ENCODE measurements around the gene SURF4. TPM values are rescaled to one million over a fixed set of nuclear protein-coding genes. Genes with fewer than 3 reads are reported as not detected.

Gene SURF4
- total and polyA plus RNA-seq, 2 of the 13 experiments (the other 11 are each of a cell fraction or from before 2014, with no cell fraction given) = 220 to 265 TPM

DNA sequence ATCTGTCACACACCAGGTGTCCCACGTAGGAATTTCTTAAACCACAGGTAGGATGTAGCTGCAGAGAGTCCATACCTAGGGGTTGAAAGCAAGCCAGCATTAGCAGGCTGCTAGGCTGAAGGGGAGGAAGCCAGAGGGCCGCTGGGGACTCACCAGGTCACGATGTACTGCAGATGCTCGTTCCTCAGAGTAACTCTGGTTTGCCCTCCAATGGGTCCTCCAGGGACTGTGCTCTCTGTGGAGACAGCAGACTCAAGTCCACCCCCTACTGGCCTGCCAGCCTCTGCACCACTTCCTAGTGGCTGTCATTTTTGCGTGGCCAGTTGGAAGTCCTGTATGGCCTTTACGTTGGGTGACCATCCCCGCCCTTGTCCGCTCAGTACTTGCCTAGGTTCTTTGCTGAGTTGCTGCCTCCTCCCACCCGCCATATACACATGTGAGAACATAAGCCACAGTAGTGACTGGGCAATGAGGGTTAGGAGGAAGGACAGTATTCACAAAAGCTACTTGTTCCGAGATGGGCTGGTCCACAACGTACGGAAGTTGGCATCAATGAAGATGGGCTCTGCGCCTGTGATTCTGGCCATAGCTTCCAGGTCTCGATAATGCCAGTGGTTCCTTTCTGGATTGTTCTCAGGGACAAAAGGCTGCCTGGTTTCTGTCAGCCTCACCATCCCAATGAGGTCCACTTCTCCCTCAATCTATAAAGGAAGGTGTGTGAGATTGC lies 23.8 kb downstream of the SURF4 start (continued):
- TF ChIP-seq PTBP1 (IDR thresholded peaks at IDR 0.05; ENCODE audit: low read depth, low read length, poor library complexity, severe bottlenecking) (no peak), ZNF614 (CRISPR knock-in tag; IDR thresholded peaks at IDR 0.05; ENCODE audit: borderline replicate concordance) (peak; percentile 22; the same call in 1 of the 2 replicates), TFDP1 (CRISPR knock-in tag; IDR thresholded peaks at IDR 0.05; ENCODE audit: borderline replicate concordance) (peak; percentile 31; the same call in 1 of the 2 replicates), ZMYM2 (CRISPR knock-in tag; IDR thresholded peaks at IDR 0.05) (peak; percentile 54; the same call in 1 of the 2 replicates), ELF1 (CRISPR knock-in tag; IDR thresholded peaks at IDR 0.05) (peak; percentile 37; the same call in 1 of the 2 replicates), ZBTB7B (CRISPR knock-in tag; IDR thresholded peaks at IDR 0.05) (0 out of 2 replicates have a peak, but pooled peaks have one; percentile 21), ZNF644 (CRISPR knock-in tag; IDR thresholded peaks at IDR 0.05; ENCODE audit: low read depth) (peak; percentile 54; the same call in 1 of the 2 replicates), FOXA3 (CRISPR knock-in tag; IDR thresholded peaks at IDR 0.05) (0 out of 2 replicates have a peak, but pooled peaks have one; percentile 8), AGO2 (optimal IDR thresholded peaks at IDR 0.05; ENCODE audit: low read depth, low read length) (peak; percentile 73), CBFB (CRISPR knock-in tag; IDR thresholded peaks at IDR 0.05) (no peak), ZNF678 (CRISPR knock-in tag; IDR thresholded peaks at IDR 0.05) (0 out of 2 replicates have a peak, but pooled peaks have one; percentile 43), MED1 (CRISPR knock-in tag; IDR thresholded peaks at IDR 0.05) (peak; percentile 15; the same call in 1 of the 2 replicates), MAF1 (CRISPR knock-in tag; IDR thresholded peaks at IDR 0.05; ENCODE audit: borderline replicate concordance) (0 out of 2 replicates have a peak, but pooled peaks have one; percentile 24), ZBTB38 (CRISPR knock-in tag; IDR thresholded peaks at IDR 0.05) (peak; percentile 78), TRIM22 (IDR thresholded peaks at IDR 0.05) (no peak), KLF12 (CRISPR knock-in tag; IDR thresholded peaks at IDR 0.05; ENCODE audit: borderline replicate concordance) (no peak)
- TF ChIP-seq, protein P1, sequence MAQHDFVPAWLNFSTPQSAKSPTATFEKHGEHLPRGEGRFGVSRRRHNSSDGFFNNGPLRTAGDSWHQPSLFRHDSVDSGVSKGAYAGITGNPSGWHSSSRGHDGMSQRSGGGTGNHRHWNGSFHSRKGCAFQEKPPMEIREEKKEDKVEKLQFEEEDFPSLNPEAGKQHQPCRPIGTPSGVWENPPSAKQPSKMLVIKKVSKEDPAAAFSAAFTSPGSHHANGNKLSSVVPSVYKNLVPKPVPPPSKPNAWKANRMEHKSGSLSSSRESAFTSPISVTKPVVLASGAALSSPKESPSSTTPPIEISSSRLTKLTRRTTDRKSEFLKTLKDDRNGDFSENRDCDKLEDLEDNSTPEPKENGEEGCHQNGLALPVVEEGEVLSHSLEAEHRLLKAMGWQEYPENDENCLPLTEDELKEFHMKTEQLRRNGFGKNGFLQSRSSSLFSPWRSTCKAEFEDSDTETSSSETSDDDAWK (CRISPR knock-in tag; IDR thresholded peaks at IDR 0.05) = no peak
- TF ChIP-seq, protein P2, sequence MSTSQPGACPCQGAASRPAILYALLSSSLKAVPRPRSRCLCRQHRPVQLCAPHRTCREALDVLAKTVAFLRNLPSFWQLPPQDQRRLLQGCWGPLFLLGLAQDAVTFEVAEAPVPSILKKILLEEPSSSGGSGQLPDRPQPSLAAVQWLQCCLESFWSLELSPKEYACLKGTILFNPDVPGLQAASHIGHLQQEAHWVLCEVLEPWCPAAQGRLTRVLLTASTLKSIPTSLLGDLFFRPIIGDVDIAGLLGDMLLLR (CRISPR knock-in tag; IDR thresholded peaks at IDR 0.05) = no peak
- TF ChIP-seq, protein P3, sequence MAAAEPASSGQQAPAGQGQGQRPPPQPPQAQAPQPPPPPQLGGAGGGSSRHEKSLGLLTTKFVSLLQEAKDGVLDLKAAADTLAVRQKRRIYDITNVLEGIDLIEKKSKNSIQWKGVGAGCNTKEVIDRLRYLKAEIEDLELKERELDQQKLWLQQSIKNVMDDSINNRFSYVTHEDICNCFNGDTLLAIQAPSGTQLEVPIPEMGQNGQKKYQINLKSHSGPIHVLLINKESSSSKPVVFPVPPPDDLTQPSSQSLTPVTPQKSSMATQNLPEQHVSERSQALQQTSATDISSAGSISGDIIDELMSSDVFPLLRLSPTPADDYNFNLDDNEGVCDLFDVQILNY (CRISPR knock-in tag; conservative IDR thresholded peaks at IDR 0.05) = no peak
- TF ChIP-seq, protein P4, sequence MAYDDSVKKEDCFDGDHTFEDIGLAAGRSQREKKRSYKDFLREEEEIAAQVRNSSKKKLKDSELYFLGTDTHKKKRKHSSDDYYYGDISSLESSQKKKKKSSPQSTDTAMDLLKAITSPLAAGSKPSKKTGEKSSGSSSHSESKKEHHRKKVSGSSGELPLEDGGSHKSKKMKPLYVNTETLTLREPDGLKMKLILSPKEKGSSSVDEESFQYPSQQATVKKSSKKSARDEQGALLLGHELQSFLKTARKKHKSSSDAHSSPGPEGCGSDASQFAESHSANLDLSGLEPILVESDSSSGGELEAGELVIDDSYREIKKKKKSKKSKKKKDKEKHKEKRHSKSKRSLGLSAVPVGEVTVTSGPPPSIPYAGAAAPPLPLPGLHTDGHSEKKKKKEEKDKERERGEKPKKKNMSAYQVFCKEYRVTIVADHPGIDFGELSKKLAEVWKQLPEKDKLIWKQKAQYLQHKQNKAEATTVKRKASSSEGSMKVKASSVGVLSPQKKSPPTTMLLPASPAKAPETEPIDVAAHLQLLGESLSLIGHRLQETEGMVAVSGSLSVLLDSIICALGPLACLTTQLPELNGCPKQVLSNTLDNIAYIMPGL (CRISPR knock-in tag; IDR thresholded peaks at IDR 0.05; ENCODE audit: borderline replicate concordance in 1 of 2, low read depth in 1 of 2) = peak; percentile 55 to 58; a peak in 2 of 4 replicates
